PFSK-1 (cell line): ENCODE results near the gene ISYNA1.

Experiments
- FOXP2 ChIP-seq: optimal IDR thresholded peaks from 2 replicates; pipeline ENCODE3; 2011; ENCODE audit warnings: borderline replicate concordance, control low read depth, inconsistent platforms; ENCODE audit not compliant: insufficient read depth; ENCODE audit errors: extremely low read length, extremely low read depth
- POLR2AphosphoS5 ChIP-seq: IDR thresholded peaks from 2 replicates; pipeline ENCODE4 v1.6.1; 2012; ENCODE audit warnings: low read depth, mild to moderate bottlenecking, control low read depth, low read length, moderate library complexity
- REST ChIP-seq, 2 experiments: IDR thresholded peaks; 2 replicates each; pipeline versions ENCODE4 v1.6.1 to v1.8.0; 2011 to 2012; ENCODE audit warnings: low read depth in 2 of 2, low read length in 2 of 2, control low read depth in 1 of 2, inconsistent platforms in 1 of 2, mild to moderate bottlenecking in 1 of 2, moderate library complexity in 1 of 2; ENCODE audit not compliant: insufficient read depth in 1 of 2
- SIN3A ChIP-seq: IDR thresholded peaks from 2 replicates; pipeline ENCODE4 v1.6.1; 2012; ENCODE audit warnings: mild to moderate bottlenecking, low read length, moderate library complexity, borderline replicate concordance; ENCODE audit not compliant: insufficient read depth
- TAF1 ChIP-seq: IDR thresholded peaks from 2 replicates; pipeline ENCODE4 v1.6.1; 2012; ENCODE audit warnings: low read length, control low read depth, borderline replicate concordance; ENCODE audit not compliant: insufficient read depth

Gene ISYNA1

GRCh38 chr19:18435842-18436670, 1.9 kb downstream of the ISYNA1 start:
- no peak for TF ChIP-seq POLR2AphosphoS5
- TF ChIP-seq SIN3A: no peak
- no peak for TF ChIP-seq FOXP2
- no peak for TF ChIP-seq TAF1
- no peak for TF ChIP-seq REST (IDR thresholded peaks at IDR 0.05; ENCODE audit: insufficient read depth in 1 of 2, low read depth in 2 of 2, low read length in 2 of 2)

GRCh38 chr19:18435178-18435841, 2.6 kb downstream of the ISYNA1 start:
- TF ChIP-seq TAF1 (no peak), REST (IDR thresholded peaks at IDR 0.05; ENCODE audit: insufficient read depth in 1 of 2, low read depth in 2 of 2, low read length in 2 of 2) (no peak), SIN3A (no peak), POLR2AphosphoS5 (no peak), FOXP2 (no peak)

- TF ChIP-seq REST (IDR thresholded peaks at IDR 0.05; ENCODE audit: insufficient read depth in 1 of 2, low read depth in 2 of 2, low read length in 2 of 2) (no peak), SIN3A (no peak), FOXP2 (no peak), POLR2AphosphoS5 (no peak), TAF1 (no peak)
These were observed 3.3 kb downstream of the ISYNA1 start for GRCh38 chr19:18434411-18435175.

- TF ChIP-seq FOXP2: no peak
- TF ChIP-seq POLR2AphosphoS5: no peak; the same call in 1 of the 2 replicates
- no peak for TF ChIP-seq TAF1
- no peak for TF ChIP-seq REST (IDR thresholded peaks at IDR 0.05; ENCODE audit: insufficient read depth in 1 of 2, low read depth in 2 of 2, low read length in 2 of 2)
- TF ChIP-seq SIN3A: no peak
These were observed 4.1 kb downstream of the ISYNA1 start for GRCh38 chr19:18433735-18434398.
